Measurements from ENCODE around the gene MAPRE2. TPM values are rescaled to one million over a fixed set of nuclear protein-coding genes. Genes with fewer than 3 reads are reported as not detected.

Gene MAPRE2
- total RNA-seq, 2 donors from 2014 or later, result 53.4 to 54.1 TPM

GRCh38 chr18:35076135-35076924 lies 35.1 kb downstream of the MAPRE2 start:
- Mint-ChIP-seq H3K4me1 (ENCODE audit: low read depth) (peaks cover 40% of the 10 kb centered on the region), H3K9me3 (no peaks in the 10 kb centered on the region)

DNA sequence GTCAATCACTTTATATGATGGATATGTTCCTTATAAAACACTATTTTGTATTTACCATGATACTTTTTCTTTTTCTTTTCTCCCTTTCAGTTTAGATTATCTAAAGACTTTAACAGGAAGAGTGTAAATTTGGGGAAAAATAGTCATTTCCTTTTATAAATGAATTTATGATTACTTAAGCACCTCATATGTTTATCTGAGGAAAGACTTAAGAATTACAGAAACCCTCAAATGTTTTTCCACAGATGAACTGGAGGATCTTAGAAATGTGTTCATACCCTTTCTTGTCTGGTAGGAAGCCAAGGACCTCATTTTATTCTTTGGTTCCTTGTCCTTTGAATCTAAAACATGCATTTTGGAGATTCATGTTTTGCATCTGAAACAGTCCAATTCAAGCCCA lies 36.7 kb downstream of the MAPRE2 start:
- H3K4me3 Mint-ChIP-seq, result no peak overlapping the region
- no peaks in the 10 kb centered on the region for H3K27me3 Mint-ChIP-seq (ENCODE audit: low read depth)
- no peaks in the 10 kb centered on the region for H3K9me3 Mint-ChIP-seq
- ATAC-seq (replicated peaks in 1 of 2) (no peak), DNase-seq (no peak)
- no peak overlapping the region for H3K27ac Mint-ChIP-seq
- H3K4me1 Mint-ChIP-seq (ENCODE audit: low read depth), result peaks cover 30% of the 10 kb centered on the region
- H3K36me3 Mint-ChIP-seq (ENCODE audit: insufficient read depth in 2 of 2), result peaks cover 2 to 5% of the 10 kb centered on the region in 2 donors

More at GRCh38 chr18:35076135-35076924, 35.1 kb downstream of the MAPRE2 start:
- DNase-seq (no peak), ATAC-seq (replicated peaks in 1 of 2) (peak in 1 of 2 donors; percentile 13)
- peaks cover 2 to 9% of the 10 kb centered on the region in 2 donors for H3K36me3 Mint-ChIP-seq (ENCODE audit: insufficient read depth in 2 of 2)
- no peak overlapping the region for H3K4me3 Mint-ChIP-seq
- H3K27ac Mint-ChIP-seq, result no peak overlapping the region
- no peaks in the 10 kb centered on the region for H3K27me3 Mint-ChIP-seq (ENCODE audit: low read depth)

DNA sequence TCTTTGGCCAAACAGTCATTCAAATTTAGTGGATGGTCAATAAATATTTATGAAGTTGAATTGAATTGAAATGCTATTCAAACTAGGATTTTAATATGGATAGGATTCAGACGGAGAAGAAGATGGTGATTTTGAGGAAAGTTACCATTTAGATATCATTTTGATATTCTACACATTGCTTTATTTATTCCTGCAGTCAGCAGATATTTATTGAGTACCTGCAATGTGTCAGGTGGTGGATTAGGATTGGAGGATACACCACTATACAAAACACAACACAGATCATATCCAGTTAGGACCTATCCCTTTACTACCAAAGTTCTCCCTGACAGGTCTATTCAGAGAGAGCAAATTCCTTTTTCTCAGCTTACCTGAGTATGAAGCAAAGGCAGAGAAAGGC lies 38.8 kb downstream of the MAPRE2 start:
- DNase-seq (no peak), ATAC-seq (replicated peaks in 1 of 2) (no peak)
- peaks cover 2 to 5% of the 10 kb centered on the region in 2 donors for H3K36me3 Mint-ChIP-seq (ENCODE audit: insufficient read depth in 2 of 2)
- no peak overlapping the region for H3K27ac Mint-ChIP-seq
- H3K9me3 Mint-ChIP-seq, result no peaks in the 10 kb centered on the region
- no peak overlapping the region for H3K4me3 Mint-ChIP-seq
- H3K27me3 Mint-ChIP-seq (ENCODE audit: low read depth), result no peaks in the 10 kb centered on the region
- peaks cover 28% of the 10 kb centered on the region for H3K4me1 Mint-ChIP-seq (ENCODE audit: low read depth)

GRCh38 chr18:35083174-35083712 lies 42.0 kb downstream of the MAPRE2 start:
- peaks cover 10% of the 10 kb centered on the region for H3K4me1 Mint-ChIP-seq (ENCODE audit: low read depth)
- DNase-seq, result no peak
- no peak overlapping the region for H3K4me3 Mint-ChIP-seq
- ATAC-seq (replicated peaks in 1 of 2), result no peak
- peaks cover 2 to 3% of the 10 kb centered on the region in 2 donors for H3K36me3 Mint-ChIP-seq (ENCODE audit: insufficient read depth in 2 of 2)
- no peaks in the 10 kb centered on the region for H3K9me3 Mint-ChIP-seq
- H3K27me3 Mint-ChIP-seq (ENCODE audit: low read depth), result no peaks in the 10 kb centered on the region
- no peak overlapping the region for H3K27ac Mint-ChIP-seq

- Mint-ChIP-seq H3K4me1 (ENCODE audit: low read depth) (peaks cover 13% of the 10 kb centered on the region), H3K4me3 (no peak overlapping the region), H3K27me3 (ENCODE audit: low read depth) (no peaks in the 10 kb centered on the region), H3K36me3 (ENCODE audit: insufficient read depth in 2 of 2) (peaks cover under 1 to 4% of the 10 kb centered on the region in 2 donors), H3K27ac (peak overlapping the region; percentile 14), H3K9me3 (no peaks in the 10 kb centered on the region)
- DNase-seq, result no peak
- ATAC-seq (replicated peaks in 1 of 2), result no peak
Observed at GRCh38 chr18:35084494-35085449, 43.6 kb downstream of the MAPRE2 start.

DNA sequence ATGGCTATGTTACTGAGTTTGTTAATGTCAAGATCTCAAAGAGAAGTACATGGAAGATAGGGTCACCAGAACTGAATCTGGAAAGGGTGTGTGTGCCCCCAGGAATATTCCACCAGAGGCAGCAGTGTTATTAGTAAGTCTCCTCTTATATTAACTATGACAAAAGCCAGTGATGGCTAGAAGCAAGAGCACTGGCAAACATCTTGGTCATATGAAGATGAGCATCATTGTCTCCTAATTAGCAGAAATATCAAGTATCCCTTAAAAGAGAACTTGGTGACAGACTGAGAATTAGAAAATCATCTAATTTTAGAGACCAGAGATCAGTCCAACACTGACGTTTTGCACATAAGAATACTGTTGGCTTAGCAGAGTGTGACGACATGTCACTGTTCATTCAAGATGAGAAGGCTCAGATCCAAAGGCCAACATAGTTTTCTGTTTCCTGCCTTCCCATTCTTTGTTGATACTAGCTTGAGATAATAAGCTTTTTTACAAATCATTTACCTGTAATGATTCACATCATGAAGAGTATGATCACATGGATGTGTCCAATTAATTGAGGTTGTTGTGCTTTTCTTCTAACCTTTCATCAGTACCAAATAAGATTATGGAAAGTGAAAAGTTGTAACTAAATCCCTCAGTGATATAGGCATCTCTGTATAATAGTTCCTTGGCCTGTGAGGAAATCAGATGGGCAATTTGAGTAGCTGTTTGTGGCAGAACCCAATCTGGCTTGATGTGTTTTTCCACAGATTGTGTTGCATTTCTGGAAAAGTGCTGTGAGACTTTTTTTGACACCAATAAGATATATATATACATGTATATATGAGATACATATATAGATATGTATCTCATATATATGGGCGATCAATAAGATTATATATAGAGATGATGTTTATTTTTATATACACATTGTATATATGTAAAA lies 44.5 kb downstream of the MAPRE2 start:
- no peak overlapping the region for H3K4me3 Mint-ChIP-seq
- H3K27me3 Mint-ChIP-seq (ENCODE audit: low read depth), result no peaks in the 10 kb centered on the region
- H3K36me3 Mint-ChIP-seq (ENCODE audit: insufficient read depth in 2 of 2), result peaks cover 4 to 5% of the 10 kb centered on the region in 2 donors
- DNase-seq, result no peak
- H3K9me3 Mint-ChIP-seq, result no peaks in the 10 kb centered on the region
- H3K4me1 Mint-ChIP-seq (ENCODE audit: low read depth), result peaks cover 19% of the 10 kb centered on the region
- ATAC-seq (replicated peaks in 1 of 2), result no peak
- H3K27ac Mint-ChIP-seq, result no peak overlapping the region

DNA sequence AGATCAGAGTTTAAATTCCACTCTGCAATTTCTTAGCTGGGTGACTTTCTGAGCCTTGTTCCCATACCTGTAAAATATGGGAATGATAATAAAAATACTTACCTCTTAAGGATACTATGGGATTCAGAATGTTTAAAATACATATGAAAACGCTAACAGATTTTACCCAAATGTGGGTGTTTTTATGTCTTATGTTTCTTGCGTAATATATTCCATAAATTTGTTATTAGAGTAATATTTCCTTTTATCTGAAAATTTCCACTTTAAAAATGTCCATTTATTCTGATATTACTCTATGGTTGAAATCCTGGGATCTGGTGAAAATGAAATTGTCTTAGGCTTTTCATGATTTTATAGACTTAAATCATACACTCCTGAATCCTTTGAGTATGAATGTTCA lies 45.5 kb downstream of the MAPRE2 start:
- Mint-ChIP-seq H3K36me3 (ENCODE audit: insufficient read depth in 2 of 2) (peaks cover 4 to 5% of the 10 kb centered on the region in 2 donors), H3K4me1 (ENCODE audit: low read depth) (peaks cover 19% of the 10 kb centered on the region)

DNA sequence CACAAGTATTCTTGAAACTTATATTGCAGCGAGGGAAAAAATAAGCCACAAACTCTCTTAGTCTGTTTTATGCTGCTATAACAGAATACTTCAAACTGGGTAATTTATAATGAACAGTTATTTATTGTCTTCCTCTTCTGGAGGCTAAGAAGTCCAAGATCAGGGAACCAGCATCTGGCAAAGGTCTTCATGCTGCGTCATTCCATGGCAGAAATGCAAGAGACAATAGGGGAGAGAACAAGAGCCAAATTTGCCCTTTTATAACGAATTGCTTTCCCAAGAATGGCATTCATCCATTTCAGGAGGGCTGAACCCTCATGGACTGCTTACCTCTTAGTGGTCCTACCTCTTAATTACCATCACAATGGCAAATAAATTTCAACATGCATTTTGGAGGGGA lies 46.5 kb downstream of the MAPRE2 start:
- Mint-ChIP-seq H3K4me1 (ENCODE audit: low read depth) (peaks cover 19% of the 10 kb centered on the region), H3K27ac (no peak overlapping the region), H3K36me3 (ENCODE audit: insufficient read depth in 2 of 2) (peaks cover 2 to 5% of the 10 kb centered on the region in 2 donors), H3K4me3 (no peak overlapping the region), H3K27me3 (ENCODE audit: low read depth) (no peaks in the 10 kb centered on the region), H3K9me3 (no peaks in the 10 kb centered on the region)
- no peak for ATAC-seq (replicated peaks in 1 of 2)
- no peak for DNase-seq

More for the DNA sequence above, 45.5 kb downstream of the MAPRE2 start:
- H3K4me3 Mint-ChIP-seq, result no peak overlapping the region
- H3K9me3 Mint-ChIP-seq, result no peaks in the 10 kb centered on the region
- no peak overlapping the region for H3K27ac Mint-ChIP-seq
- DNase-seq (no peak), ATAC-seq (replicated peaks in 1 of 2) (no peak)
- no peaks in the 10 kb centered on the region for H3K27me3 Mint-ChIP-seq (ENCODE audit: low read depth)

DNA sequence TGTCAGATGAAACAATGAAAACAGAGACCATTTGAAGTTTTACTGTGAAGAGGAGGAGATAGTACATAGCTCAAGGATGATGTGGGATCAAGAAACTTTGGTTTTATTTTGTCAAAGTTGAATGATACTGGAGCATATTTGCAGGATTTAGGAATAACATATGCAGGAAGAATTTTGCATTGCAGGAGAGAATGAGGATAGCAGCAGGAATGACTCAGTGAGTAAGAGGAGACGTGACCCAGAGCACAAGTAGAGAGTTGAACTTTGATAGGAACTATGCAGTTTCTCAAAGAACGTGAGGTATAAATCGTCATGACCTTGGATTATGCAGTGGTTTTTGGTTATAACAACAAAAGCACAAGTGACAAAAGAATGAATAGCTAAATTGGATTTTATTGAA lies 47.7 kb downstream of the MAPRE2 start:
- H3K27ac Mint-ChIP-seq, result no peak overlapping the region
- H3K36me3 Mint-ChIP-seq (ENCODE audit: insufficient read depth in 2 of 2), result peaks cover 2 to 5% of the 10 kb centered on the region in 2 donors
- peaks cover 19% of the 10 kb centered on the region for H3K4me1 Mint-ChIP-seq (ENCODE audit: low read depth)
- no peak for DNase-seq
- no peak for ATAC-seq (replicated peaks in 1 of 2)
- no peak overlapping the region for H3K4me3 Mint-ChIP-seq
- no peaks in the 10 kb centered on the region for H3K27me3 Mint-ChIP-seq (ENCODE audit: low read depth)
- H3K9me3 Mint-ChIP-seq, result no peaks in the 10 kb centered on the region

DNA sequence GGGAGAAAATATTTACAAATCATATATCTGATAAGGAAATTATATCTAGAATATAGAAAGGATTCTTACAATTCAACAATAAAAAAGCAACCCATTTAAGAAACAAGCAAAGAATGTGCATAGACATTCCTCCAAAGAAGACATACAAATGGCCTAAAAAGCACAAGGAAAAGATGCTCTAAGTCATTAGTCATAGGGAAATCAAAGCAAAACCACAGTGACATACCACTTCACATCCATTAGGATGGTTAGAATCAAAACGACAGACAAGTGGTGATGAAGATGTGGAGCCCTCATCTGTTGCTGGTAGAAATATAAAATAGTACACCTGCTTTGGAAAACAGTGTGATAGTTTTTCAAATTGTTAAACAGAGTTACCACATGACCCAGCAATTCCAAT lies 48.2 kb downstream of the MAPRE2 start:
- no peaks in the 10 kb centered on the region for H3K27me3 Mint-ChIP-seq (ENCODE audit: low read depth)
- ATAC-seq (replicated peaks in 1 of 2) (no peak), DNase-seq (no peak)
- H3K36me3 Mint-ChIP-seq (ENCODE audit: insufficient read depth in 2 of 2), result peaks cover 2 to 5% of the 10 kb centered on the region in 2 donors
- no peak overlapping the region for H3K4me3 Mint-ChIP-seq
- no peak overlapping the region for H3K27ac Mint-ChIP-seq
- no peaks in the 10 kb centered on the region for H3K9me3 Mint-ChIP-seq
- H3K4me1 Mint-ChIP-seq (ENCODE audit: low read depth), result peaks cover 17% of the 10 kb centered on the region

DNA sequence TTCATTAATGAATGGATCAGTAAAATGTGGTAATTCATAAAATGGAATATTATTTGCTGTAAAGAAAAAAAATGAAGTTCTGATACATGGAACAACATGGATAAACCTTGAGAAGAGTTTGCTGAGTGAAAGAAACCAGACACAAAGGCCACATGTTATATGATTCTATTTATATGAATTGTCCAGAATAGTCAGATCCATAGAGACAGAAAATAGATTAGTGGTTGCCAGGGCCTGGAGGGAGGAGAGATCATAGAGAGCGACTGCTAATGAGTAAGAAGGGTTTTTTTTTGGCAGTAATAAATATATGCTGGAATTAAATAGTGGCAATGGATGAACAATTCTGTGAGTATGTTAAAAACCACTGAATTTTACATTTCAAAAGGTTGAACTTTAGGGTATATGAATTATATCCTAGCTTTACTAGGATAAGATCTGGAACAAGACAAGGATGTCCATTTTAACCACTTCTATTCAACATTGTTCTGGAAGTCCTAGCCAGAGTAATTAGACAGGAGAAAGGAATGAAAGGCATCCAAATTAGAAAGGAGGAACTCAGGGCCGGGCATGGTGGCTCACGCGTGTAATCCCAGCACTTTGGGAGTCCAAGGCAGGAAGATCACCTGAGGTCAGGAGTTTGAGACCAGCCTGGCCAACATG lies 48.8 kb downstream of the MAPRE2 start:
- H3K4me1 Mint-ChIP-seq (ENCODE audit: low read depth), result peaks cover 13% of the 10 kb centered on the region
- H3K4me3 Mint-ChIP-seq, result no peak overlapping the region
- no peak for DNase-seq
- no peak for ATAC-seq (replicated peaks in 1 of 2)
- no peaks in the 10 kb centered on the region for H3K27me3 Mint-ChIP-seq (ENCODE audit: low read depth)
- H3K9me3 Mint-ChIP-seq, result no peaks in the 10 kb centered on the region
- H3K36me3 Mint-ChIP-seq (ENCODE audit: insufficient read depth in 2 of 2), result peaks cover 2 to 5% of the 10 kb centered on the region in 2 donors
- no peak overlapping the region for H3K27ac Mint-ChIP-seq

DNA sequence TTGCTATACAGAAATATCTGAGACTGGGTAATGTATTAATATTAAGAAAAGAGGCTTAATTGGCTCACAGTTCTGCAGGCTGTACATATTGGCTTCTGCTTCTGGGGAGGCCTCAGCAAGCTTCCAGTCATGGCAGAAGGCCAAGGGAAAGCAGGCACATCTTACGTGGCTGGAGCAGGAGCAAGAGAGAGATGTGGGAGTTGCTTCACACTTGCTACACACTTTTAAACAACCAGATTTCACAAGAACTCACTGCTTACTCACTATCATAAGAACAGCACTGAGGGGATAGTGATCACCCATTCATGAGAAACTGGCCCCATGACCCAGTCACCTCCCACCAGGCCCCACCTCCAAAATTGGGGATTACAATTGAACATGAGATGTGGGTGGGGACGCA lies 50.6 kb downstream of the MAPRE2 start:
- Mint-ChIP-seq H3K9me3 (no peaks in the 10 kb centered on the region), H3K27me3 (ENCODE audit: low read depth) (no peaks in the 10 kb centered on the region), H3K36me3 (ENCODE audit: insufficient read depth in 2 of 2) (peaks cover 2 to 5% of the 10 kb centered on the region in 2 donors), H3K4me3 (no peak overlapping the region), H3K4me1 (ENCODE audit: low read depth) (peaks cover 21% of the 10 kb centered on the region), H3K27ac (no peak overlapping the region)
- no peak for DNase-seq
- no peak for ATAC-seq (replicated peaks in 1 of 2)

Measured in activated T-cell treated with anti-CD3 and anti-CD28 coated beads, Interleukin-2, amount 50 U/mL, for 72 hours (primary cell).